ENCODE data around the gene ITGB6.

The ITGB6 gene

GRCh38 chr2:160064916-160065315 is 135.2 kb downstream of the ITGB6 start:
- TF ChIP-seq, protein P1, sequence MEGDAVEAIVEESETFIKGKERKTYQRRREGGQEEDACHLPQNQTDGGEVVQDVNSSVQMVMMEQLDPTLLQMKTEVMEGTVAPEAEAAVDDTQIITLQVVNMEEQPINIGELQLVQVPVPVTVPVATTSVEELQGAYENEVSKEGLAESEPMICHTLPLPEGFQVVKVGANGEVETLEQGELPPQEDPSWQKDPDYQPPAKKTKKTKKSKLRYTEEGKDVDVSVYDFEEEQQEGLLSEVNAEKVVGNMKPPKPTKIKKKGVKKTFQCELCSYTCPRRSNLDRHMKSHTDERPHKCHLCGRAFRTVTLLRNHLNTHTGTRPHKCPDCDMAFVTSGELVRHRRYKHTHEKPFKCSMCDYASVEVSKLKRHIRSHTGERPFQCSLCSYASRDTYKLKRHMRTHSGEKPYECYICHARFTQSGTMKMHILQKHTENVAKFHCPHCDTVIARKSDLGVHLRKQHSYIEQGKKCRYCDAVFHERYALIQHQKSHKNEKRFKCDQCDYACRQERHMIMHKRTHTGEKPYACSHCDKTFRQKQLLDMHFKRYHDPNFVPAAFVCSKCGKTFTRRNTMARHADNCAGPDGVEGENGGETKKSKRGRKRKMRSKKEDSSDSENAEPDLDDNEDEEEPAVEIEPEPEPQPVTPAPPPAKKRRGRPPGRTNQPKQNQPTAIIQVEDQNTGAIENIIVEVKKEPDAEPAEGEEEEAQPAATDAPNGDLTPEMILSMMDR (IDR thresholded peaks at IDR 0.05; ENCODE audit: low read length, missing control alignments): no peak
- no peak for DNase-seq (ENCODE audit: low read depth)
- H3K4me3 ChIP-seq (replicated peaks; ENCODE audit: low read depth, low read length): no peak overlapping the region

DNA sequence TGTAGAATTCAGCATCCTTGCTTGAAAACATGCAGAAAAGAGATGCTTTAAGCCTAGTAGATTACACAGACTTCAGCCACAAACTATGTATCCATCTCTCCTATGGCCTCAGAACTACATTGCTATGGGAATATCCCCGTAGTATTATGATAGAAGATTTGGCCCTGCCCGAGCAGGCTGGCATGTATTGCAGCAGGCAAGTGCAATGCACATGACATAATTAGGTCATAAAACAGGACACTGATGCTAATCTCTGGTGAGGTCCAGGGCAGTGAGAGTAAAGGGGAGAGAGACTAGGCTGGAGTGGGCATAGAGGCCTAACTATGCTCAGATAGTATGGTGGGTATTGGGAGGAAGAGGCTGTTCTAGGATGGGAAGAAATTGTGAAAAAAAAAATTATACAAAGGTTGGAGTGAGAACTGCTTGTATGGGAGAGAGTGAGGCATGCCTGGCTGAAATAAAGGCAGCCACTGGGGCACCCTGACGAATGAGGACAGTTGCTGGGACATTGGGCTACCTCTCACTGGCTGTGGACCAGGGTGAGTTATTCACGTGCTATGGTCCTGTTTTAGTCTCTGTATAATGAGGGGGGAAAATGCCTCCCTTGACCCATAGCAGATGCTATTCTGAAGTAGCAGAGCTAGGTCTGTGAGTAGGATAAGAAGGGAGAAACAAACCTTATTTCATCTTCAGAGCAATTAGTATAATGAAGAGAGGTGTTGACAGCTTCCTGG is 136.0 kb downstream of the ITGB6 start:
- no peak for DNase-seq (ENCODE audit: low read depth)
- TF ChIP-seq, protein P1 (IDR thresholded peaks at IDR 0.05; ENCODE audit: low read length, missing control alignments): no peak
- no peak overlapping the region for H3K4me3 ChIP-seq (replicated peaks; ENCODE audit: low read depth, low read length)

- H3K4me3 ChIP-seq (replicated peaks; ENCODE audit: low read depth, low read length): no peak overlapping the region
- TF ChIP-seq, protein P1 (IDR thresholded peaks at IDR 0.05; ENCODE audit: low read length, missing control alignments): no peak
- DNase-seq (ENCODE audit: low read depth): no peak
Measured at GRCh38 chr2:160063271-160063670, 136.8 kb downstream of the ITGB6 start.

GRCh38 chr2:160062292-160063005 is 137.6 kb downstream of the ITGB6 start, which contains the start of gene PLA2R1:
TSS of gene PLA2R1 (minus strand) at chr2:160062615. CDS start at chr2:160062403, 212 bp downstream.
- TF ChIP-seq, protein P1 (IDR thresholded peaks at IDR 0.05; ENCODE audit: low read length, missing control alignments): no peak
- H3K4me3 ChIP-seq (replicated peaks; ENCODE audit: low read depth, low read length): peak within 1 kb of the TSS; percentile 70
- peak; percentile 47 for DNase-seq (ENCODE audit: low read depth)

DNA sequence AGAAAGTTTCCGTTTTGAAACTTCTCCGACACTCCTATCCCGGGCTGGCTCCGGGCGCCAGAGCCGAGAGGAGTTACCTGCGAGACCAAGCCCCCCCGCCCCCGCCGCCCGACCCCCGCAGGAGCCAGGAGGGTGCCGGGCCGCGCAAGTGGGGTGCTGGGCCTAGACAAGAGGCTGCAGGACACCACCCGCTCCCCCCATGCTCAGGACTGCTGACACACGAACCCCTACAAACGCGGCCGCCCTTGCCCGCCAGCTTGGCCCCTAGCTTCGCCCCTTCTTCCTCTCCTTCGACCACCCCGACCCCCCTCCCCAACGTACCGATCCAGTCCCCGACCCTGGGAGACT is 138.2 kb downstream of the ITGB6 start:
- H3K4me3 ChIP-seq (replicated peaks; ENCODE audit: low read depth, low read length): peak overlapping the region; percentile 70
- TF ChIP-seq, protein P1 (IDR thresholded peaks at IDR 0.05; ENCODE audit: low read length, missing control alignments): no peak
- DNase-seq (ENCODE audit: low read depth): no peak

GRCh38 chr2:160061533-160061932 is 138.5 kb downstream of the ITGB6 start:
- peak overlapping the region; percentile 70 for H3K4me3 ChIP-seq (replicated peaks; ENCODE audit: low read depth, low read length)
- TF ChIP-seq, protein P1 (IDR thresholded peaks at IDR 0.05; ENCODE audit: low read length, missing control alignments): no peak
- DNase-seq (ENCODE audit: low read depth): peak; percentile 6

Measured in fibroblast of pulmonary artery (primary cell).